Measurements from ENCODE around the gene UBAC2. TPM values are rescaled to one million over a fixed set of nuclear protein-coding genes. Genes with fewer than 3 reads are reported as not detected.
A peak's percentile ranks its signal among the peaks of the same experiment; 100 is the strongest.

The UBAC2 gene
- total RNA-seq, 2 experiments from 2014 or later, result 26.8 to 28.5 TPM

DNA sequence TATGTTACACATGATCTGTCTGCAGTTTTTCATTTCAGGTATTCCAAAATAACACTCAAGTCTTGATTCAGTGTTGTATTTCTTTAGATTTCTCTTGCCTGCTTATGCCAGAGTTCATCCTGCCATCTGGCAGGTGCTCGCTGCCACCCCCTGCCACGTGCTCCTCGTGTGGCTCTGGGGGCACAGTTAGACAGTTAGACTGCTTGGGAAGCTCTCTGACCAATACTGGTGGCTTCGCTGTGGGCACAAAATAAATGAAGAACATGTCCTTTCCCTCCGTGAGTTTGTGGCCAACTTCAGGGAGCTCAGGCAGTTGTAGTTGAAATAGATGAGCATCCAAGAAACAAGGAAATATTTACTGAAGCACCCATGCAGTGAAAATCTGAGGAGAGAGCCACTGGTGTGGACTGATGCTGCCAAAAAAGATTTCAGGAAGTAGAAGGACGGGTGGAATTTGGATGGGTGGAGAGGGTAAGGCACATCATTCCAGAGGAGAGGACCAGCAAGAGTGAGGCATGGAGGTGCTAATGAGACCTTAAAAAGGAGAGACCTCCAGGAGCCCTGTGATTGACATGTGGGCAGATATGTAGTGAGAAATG, 144.1 kb downstream of the UBAC2 start:
- H3K79me2 ChIP-seq (ENCODE audit: insufficient read depth, low read depth, low read length), result no peaks in the 10 kb centered on the region
- intact Hi-C loops (cut with micrococcal nuclease; ENCODE audit: unreplicated experiment), result no loop called here
- no peaks in the 10 kb centered on the region for H3K4me1 ChIP-seq (ENCODE audit: insufficient read depth, low read length, poor library complexity, severe bottlenecking)
- H3K36me3 ChIP-seq (ENCODE audit: insufficient read depth, low read length), result peaks cover 17% of the 10 kb centered on the region; the same call in 1 of the 2 replicates
- H3K4me3 ChIP-seq (ENCODE audit: low read depth, low read length, poor library complexity, severe bottlenecking), result no peak overlapping the region
- ChIA-PET CTCF (ENCODE audit: unreplicated experiment) (no interaction called here), POLR2A (interaction anchor here (1.1 kb wide), 1 partner anchor 14 kb away, joined by 3 read pairs; no protein-coding TSS in a partner anchor)
- H4K20me1 ChIP-seq (ENCODE audit: insufficient read depth, low read length), result no peaks in the 10 kb centered on the region
- H3K9me2 ChIP-seq (ENCODE audit: insufficient read depth, low read length), result no peaks in the 10 kb centered on the region
- no peak for DNase-seq (ENCODE audit: low spot score)
- H3K4me2 ChIP-seq (ENCODE audit: low read length), result peak overlapping the region; percentile 64; the same call in 1 of the 2 replicates
- H3K27ac ChIP-seq (ENCODE audit: low read depth, low read length, poor library complexity, severe bottlenecking), result no peak overlapping the region
- no TSS peak for BruUV-seq (replicated peaks)
- TF ChIP-seq EZH2phosphoT487 (IDR thresholded peaks at IDR 0.05; ENCODE audit: borderline replicate concordance, low read depth, low read length), result no peak
- TF ChIP-seq CTCF (conservative IDR thresholded peaks at IDR 0.05; ENCODE audit: low read length), result no peak
- H3K9me3 ChIP-seq (ENCODE audit: low read length), result no peaks in the 10 kb centered on the region
- no peak overlapping the region for H2AFZ ChIP-seq (ENCODE audit: low read length)

GRCh38 chr13:99345345-99345744, 144.7 kb downstream of the UBAC2 start:
- Histone ChIP-seq H4K20me1 (ENCODE audit: insufficient read depth, low read length) (no peaks in the 10 kb centered on the region), H3K9me2 (ENCODE audit: insufficient read depth, low read length) (no peaks in the 10 kb centered on the region), H3K9me3 (ENCODE audit: low read length) (no peaks in the 10 kb centered on the region), H3K79me2 (ENCODE audit: insufficient read depth, low read depth, low read length) (no peaks in the 10 kb centered on the region), H3K4me3 (ENCODE audit: low read depth, low read length, poor library complexity, severe bottlenecking) (no peak overlapping the region), H3K27ac (ENCODE audit: low read depth, low read length, poor library complexity, severe bottlenecking) (no peak overlapping the region), H3K4me1 (ENCODE audit: insufficient read depth, low read length, poor library complexity, severe bottlenecking) (no peaks in the 10 kb centered on the region), H2AFZ (ENCODE audit: low read length) (no peak overlapping the region), H3K4me2 (ENCODE audit: low read length) (peak overlapping the region; percentile 64; the same call in 1 of the 2 replicates), H3K36me3 (ENCODE audit: insufficient read depth, low read length) (peaks cover 17% of the 10 kb centered on the region; the same call in 1 of the 2 replicates)
- DNase-seq (ENCODE audit: low spot score), result no peak
- intact Hi-C loops (cut with micrococcal nuclease; ENCODE audit: unreplicated experiment), result no loop called here
- no peak for TF ChIP-seq EZH2phosphoT487 (IDR thresholded peaks at IDR 0.05; ENCODE audit: borderline replicate concordance, low read depth, low read length)
- TF ChIP-seq CTCF (conservative IDR thresholded peaks at IDR 0.05; ENCODE audit: low read length), result no peak
- BruUV-seq (replicated peaks), result no TSS peak
- CTCF ChIA-PET (ENCODE audit: unreplicated experiment), result no interaction called here
- POLR2A ChIA-PET, result interaction anchor here (0.6 to 0.8 kb wide), 2 partner anchors 10 to 21 kb away, joined by 4 read pairs; no protein-coding TSS in a partner anchor

GRCh38 chr13:99346335-99347042, 145.8 kb downstream of the UBAC2 start:
- peaks cover 10% of the 10 kb centered on the region; the same call in 1 of the 2 replicates for H3K36me3 ChIP-seq (ENCODE audit: insufficient read depth, low read length)
- POLR2A ChIA-PET, result no interaction called here
- H3K4me1 ChIP-seq (ENCODE audit: insufficient read depth, low read length, poor library complexity, severe bottlenecking), result no peaks in the 10 kb centered on the region

More at GRCh38 chr13:99346335-99347042, 145.8 kb downstream of the UBAC2 start:
- Histone ChIP-seq H4K20me1 (ENCODE audit: insufficient read depth, low read length) (no peaks in the 10 kb centered on the region), H3K4me2 (ENCODE audit: low read length) (peak overlapping the region; percentile 32; the same call in 1 of the 2 replicates), H3K9me2 (ENCODE audit: insufficient read depth, low read length) (no peaks in the 10 kb centered on the region), H3K27ac (ENCODE audit: low read depth, low read length, poor library complexity, severe bottlenecking) (no peak overlapping the region), H3K79me2 (ENCODE audit: insufficient read depth, low read depth, low read length) (no peaks in the 10 kb centered on the region), H3K9me3 (ENCODE audit: low read length) (no peaks in the 10 kb centered on the region), H3K4me3 (ENCODE audit: low read depth, low read length, poor library complexity, severe bottlenecking) (no peak overlapping the region), H2AFZ (ENCODE audit: low read length) (no peak overlapping the region)
- TF ChIP-seq CTCF (conservative IDR thresholded peaks at IDR 0.05; ENCODE audit: low read length), result no peak
- TF ChIP-seq EZH2phosphoT487 (IDR thresholded peaks at IDR 0.05; ENCODE audit: borderline replicate concordance, low read depth, low read length), result no peak
- DNase-seq (ENCODE audit: low spot score), result no peak
- CTCF ChIA-PET (ENCODE audit: unreplicated experiment), result no interaction called here
- intact Hi-C loops (cut with micrococcal nuclease; ENCODE audit: unreplicated experiment), result no loop called here
- no TSS peak for BruUV-seq (replicated peaks)

Measured in OCI-LY7 (cell line).